Measurements from ENCODE around the gene RAD21L1. TPM values are rescaled to one million over a fixed set of nuclear protein-coding genes. Genes with fewer than 3 reads are reported as not detected.
A peak's percentile ranks its signal among the peaks of the same experiment; 100 is the strongest.

Gene RAD21L1
- total and polyA plus RNA-seq, 2 of the 8 experiments (the other 6 are each of a cell fraction or from before 2014, with no cell fraction given): 0.06 to 0.26 TPM

DNA sequence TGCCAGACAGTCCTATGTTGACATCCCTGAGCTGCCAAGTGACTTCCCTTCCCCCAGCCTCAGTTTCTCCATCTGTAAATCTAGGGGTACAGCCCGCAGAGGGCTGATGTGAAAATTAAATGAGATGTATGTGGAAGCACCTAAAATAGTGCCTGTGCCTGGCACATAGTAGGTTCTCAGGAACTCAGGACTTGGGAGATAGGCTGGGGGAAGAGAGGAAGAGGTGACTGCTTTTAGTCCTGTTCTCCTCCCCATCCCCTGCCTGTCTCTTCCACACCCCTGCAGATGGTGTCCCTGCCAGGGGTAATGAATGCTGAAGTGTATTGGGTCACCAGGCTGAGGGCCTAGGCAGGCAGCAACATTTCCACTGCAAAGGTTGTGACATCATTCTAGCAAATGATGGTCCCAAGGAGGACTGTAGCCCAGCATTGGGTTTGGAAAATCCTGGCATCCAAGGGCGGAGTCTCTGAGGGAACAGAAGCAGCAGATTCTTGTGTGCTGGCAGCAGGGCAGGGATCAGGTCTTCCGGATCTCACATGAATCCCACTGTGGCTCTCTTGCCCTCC, 42.0 kb downstream of the RAD21L1 start:
- H3K56ac ChIP-seq (replicated peaks; ENCODE audit: insufficient read length, low read depth, low read length): no peak overlapping the region
- H3K9me3 ChIP-seq (ENCODE audit: insufficient read depth in 2 of 2, low read depth in 1 of 2, low read length in 1 of 2): no peaks in the 10 kb centered on the region
- H3K4ac ChIP-seq (replicated peaks; ENCODE audit: insufficient read length, low read depth, low read length): no peak overlapping the region
- no peak overlapping the region for H4K8ac ChIP-seq (ENCODE audit: extremely low read depth, insufficient read depth, low read length)
- peaks cover 4% of the 10 kb centered on the region; the same call in 1 of the 2 replicates for H3K23me2 ChIP-seq (ENCODE audit: low read depth, low read length)
- H3K27ac ChIP-seq (ENCODE audit: low read depth, low read length): no peak overlapping the region
- H2BK15ac ChIP-seq (ENCODE audit: low read length): 0 out of 2 replicates have a peak overlapping the region, but pooled peaks have one; percentile 35
- H2AFZ ChIP-seq (ENCODE audit: low read length): no peak overlapping the region
- H3K79me2 ChIP-seq (ENCODE audit: control insufficient read depth in 1 of 2, insufficient read depth in 2 of 2, low read length in 2 of 2): no peaks in the 10 kb centered on the region
- H2AK5ac ChIP-seq (ENCODE audit: low read depth, low read length): 0 out of 2 replicates have a peak overlapping the region, but pooled peaks have one; percentile 30
- no peak overlapping the region for H3K14ac ChIP-seq (ENCODE audit: insufficient read length)
- H2BK20ac ChIP-seq (ENCODE audit: low read length): no peak overlapping the region
- no peak for TF ChIP-seq SUZ12 (IDR thresholded peaks at IDR 0.05; ENCODE audit: low read length)
- TF ChIP-seq EGR1 (IDR thresholded peaks at IDR 0.05; ENCODE audit: borderline replicate concordance, low read depth, low read length): no peak
- no peak for TF ChIP-seq TCF12 (IDR thresholded peaks at IDR 0.05; ENCODE audit: low read depth, low read length)
- TF ChIP-seq ASH2L (IDR thresholded peaks at IDR 0.05; ENCODE audit: low read length): no peak
- no peak for TF ChIP-seq EZH2 (IDR thresholded peaks at IDR 0.05; ENCODE audit: low read depth, low read length, severe bottlenecking)
- TF ChIP-seq RAD21 (IDR thresholded peaks at IDR 0.05 in 1 of 2, conservative IDR thresholded peaks at IDR 0.05 in 1 of 2; ENCODE audit: low read depth in 2 of 2, low read length in 2 of 2): no peak
- TF ChIP-seq, protein P1, sequence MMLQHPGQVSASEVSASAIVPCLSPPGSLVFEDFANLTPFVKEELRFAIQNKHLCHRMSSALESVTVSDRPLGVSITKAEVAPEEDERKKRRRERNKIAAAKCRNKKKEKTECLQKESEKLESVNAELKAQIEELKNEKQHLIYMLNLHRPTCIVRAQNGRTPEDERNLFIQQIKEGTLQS (IDR thresholded peaks at IDR 0.05; ENCODE audit: insufficient read depth, low read depth, low read length): no peak
- H4K5ac ChIP-seq (ENCODE audit: insufficient read length, low read depth, low read length): no peak overlapping the region
- no peaks in the 10 kb centered on the region for H3K36me3 ChIP-seq (ENCODE audit: control insufficient read depth in 2 of 4, insufficient read depth in 4 of 4, low read length in 3 of 4)
- peaks cover 0 to 1% (median 0%) of the 10 kb centered on the region in 4 experiments; a peak in 2 of 7 replicates for H3K27me3 ChIP-seq (replicated peaks in 1 of 4; ENCODE audit: control insufficient read depth in 3 of 4, extremely low read depth in 1 of 4, insufficient read depth in 3 of 4, low read length in 3 of 4)
- H2BK12ac ChIP-seq (ENCODE audit: low read depth, low read length): no peak overlapping the region
- no peak overlapping the region for H3K23ac ChIP-seq (ENCODE audit: insufficient read length)
- no peak for DNase-seq (ENCODE audit: low read depth in 1 of 2, low spot score in 2 of 2)
- H3K4me1 ChIP-seq (replicated peaks in 1 of 4; ENCODE audit: control insufficient read depth in 3 of 4, insufficient read depth in 4 of 4, low read length in 3 of 4): peaks cover 0 to 13% (median 1%) of the 10 kb centered on the region in 4 experiments; a peak in 4 of 7 replicates
- no peak overlapping the region; the same call in 1 of the 2 replicates for H2BK5ac ChIP-seq (ENCODE audit: low read depth, low read length)
- WGBS, 2 experiments (ENCODE audit: extremely low coverage in 1 of 2, insufficient coverage in 1 of 2, insufficient read length in 1 of 2, insufficient replicate concordance in 2 of 2, low coverage in 1 of 2, low lambda C conversion rate in 2 of 2, missing lambda C conversion rate in 1 of 2): 86% methylated on average over 3 of the region's 3 CpGs; no CpG with 5 or more reads in 1 of the 2 experiments
- H3K4me2 ChIP-seq (ENCODE audit: insufficient read depth in 1 of 2, low read depth in 2 of 2, low read length in 2 of 2): peak overlapping the region in 1 of 2 experiments; percentile 92; a peak in 1 of 4 replicates
- H2BK120ac ChIP-seq (replicated peaks; ENCODE audit: low read depth, low read length): no peak overlapping the region
- ChIA-PET POLR2A (ENCODE audit: partially characterized antibody) (interaction anchor here (1.0 to 1.3 kb wide), 2 partner anchors 42 to 58 kb away, joined by 3 to 5 read pairs; no protein-coding TSS in a partner anchor), CTCF (ENCODE audit: partially characterized antibody) (interaction anchor here (0.7 kb wide), 1 partner anchor 126 kb away, joined by 3 read pairs; no protein-coding TSS in a partner anchor)
- no peak overlapping the region for H4K91ac ChIP-seq (replicated peaks; ENCODE audit: insufficient read length, low read length)
- no peak overlapping the region for H3K18ac ChIP-seq (ENCODE audit: extremely low read depth, low read length)
- FAIRE-seq: no peak
- H4K20me1 ChIP-seq (replicated peaks in 1 of 2; ENCODE audit: control insufficient read depth in 1 of 2, insufficient read depth in 2 of 2, low read length in 2 of 2): no peaks in the 10 kb centered on the region
- H3K9ac ChIP-seq (replicated peaks in 1 of 4; ENCODE audit: extremely low read depth in 1 of 4, low read depth in 3 of 4, low read length in 3 of 4): no peak overlapping the region
- no peaks in the 10 kb centered on the region for H3K79me1 ChIP-seq (ENCODE audit: low read depth, low read length)
- H3K4me3 ChIP-seq (ENCODE audit: extremely low read depth in 1 of 4, insufficient read depth in 2 of 4, low read depth in 3 of 4, low read length in 4 of 4): no peak overlapping the region

All from H1 (cell line).